Esophagus (tissue), 2 donors: ENCODE measurements around the gene NFIB. TPM values are rescaled to one million over a fixed set of nuclear protein-coding genes. Genes with fewer than 3 reads are reported as not detected.

Source experiments
- H3K27ac ChIP-seq, 2 donors: one replicate each; pipeline ENCODE4 v1.5.1; 2013; ENCODE audit warnings: low read depth in 2 of 2, mild to moderate bottlenecking in 2 of 2, inconsistent platforms in 1 of 2, low read length in 1 of 2, moderate library complexity in 1 of 2
- H3K27me3 ChIP-seq, 2 donors: one replicate each; pipeline ENCODE4 v1.6.1; 2013; ENCODE audit warnings: low read length in 2 of 2, control low read depth in 1 of 2, mild to moderate bottlenecking in 1 of 2; ENCODE audit not compliant: insufficient read depth in 2 of 2, control insufficient read depth in 1 of 2
- H3K36me3 ChIP-seq, 2 donors: one replicate each; pipeline ENCODE4 v1.6.1; 2013; ENCODE audit warnings: low read length in 1 of 2; ENCODE audit not compliant: control insufficient read depth in 2 of 2, insufficient read depth in 2 of 2
- H3K4me1 ChIP-seq, 2 donors: one replicate each; pipeline ENCODE4 v1.6.1; 2013; ENCODE audit warnings: low read length in 1 of 2; ENCODE audit not compliant: control insufficient read depth in 2 of 2, insufficient read depth in 2 of 2
- H3K4me3 ChIP-seq, 2 donors: one replicate each; pipeline ENCODE4 v1.5.1; 2013; ENCODE audit warnings: low read length in 2 of 2, mild to moderate bottlenecking in 2 of 2, low read depth in 1 of 2, moderate library complexity in 1 of 2
- H3K9me3 ChIP-seq, 2 donors: one replicate each; pipeline ENCODE4 v1.6.1; 2013; ENCODE audit warnings: mild to moderate bottlenecking in 2 of 2, low read depth in 1 of 2, low read length in 1 of 2, moderate library complexity in 1 of 2; ENCODE audit not compliant: control insufficient read depth in 2 of 2, insufficient read depth in 1 of 2
- WGBS, 2 donors: extraction: QIAGEN DNeasy Blood & Tissue Kit; methylation state at CpG; one replicate each; pipeline ENCODE4 v1.1.7; 2013; 5-methylcytosine and 5-hydroxymethylcytosine counted together
- polyA plus RNA-seq, 2 donors: library from polyadenylated mRNA; stranded (reverse); fragments of 200-250 nt; gene quantifications; one replicate each; pipeline ENCODE4 v1.2.3, GENCODE V29; 2013
- donor health status: healthy with polysubstance abuse.
- donor health status: Bipolar disorder and iron deficiency.

NFIB gene
- polyA plus RNA-seq, 2 donors, result 4.0 to 6.6 TPM

GRCh38 chr9:14057368-14058324 is 256.3 kb downstream of the NFIB start:
- WGBS, 2 donors, result 81% methylated on average over 13 of the region's 13 CpGs
- H3K4me1 ChIP-seq, result no peaks in the 10 kb centered on the region
- H3K27me3 ChIP-seq, result no peaks in the 10 kb centered on the region
- H3K36me3 ChIP-seq, result no peaks in the 10 kb centered on the region
- no peak overlapping the region for H3K27ac ChIP-seq
- H3K4me3 ChIP-seq, result no peak overlapping the region
- H3K9me3 ChIP-seq, result no peaks in the 10 kb centered on the region

GRCh38 chr9:14056316-14056861 is 257.6 kb downstream of the NFIB start:
- no peaks in the 10 kb centered on the region for H3K4me1 ChIP-seq

GRCh38 chr9:14054096-14054495 is 259.8 kb downstream of the NFIB start:
- Histone ChIP-seq H3K27ac (no peak overlapping the region), H3K27me3 (no peaks in the 10 kb centered on the region), H3K4me1 (no peaks in the 10 kb centered on the region), H3K36me3 (no peaks in the 10 kb centered on the region), H3K9me3 (no peaks in the 10 kb centered on the region), H3K4me3 (no peak overlapping the region)
- WGBS, 2 donors, result 52 to 75% methylated on average over 2 of the region's 2 CpGs

More at GRCh38 chr9:14056316-14056861, 257.6 kb downstream of the NFIB start:
- H3K27me3 ChIP-seq, result no peaks in the 10 kb centered on the region
- H3K9me3 ChIP-seq, result no peaks in the 10 kb centered on the region
- H3K27ac ChIP-seq, result no peak overlapping the region
- no peaks in the 10 kb centered on the region for H3K36me3 ChIP-seq
- 59% methylated on average over 3 of the region's 3 CpGs for WGBS, 2 donors
- no peak overlapping the region for H3K4me3 ChIP-seq

- H3K36me3 ChIP-seq, result no peaks in the 10 kb centered on the region
- H3K4me1 ChIP-seq, result no peaks in the 10 kb centered on the region
- no peak overlapping the region for H3K27ac ChIP-seq
- 59 to 69% methylated on average over 2 of the region's 2 CpGs for WGBS, 2 donors
- no peaks in the 10 kb centered on the region for H3K27me3 ChIP-seq
- no peak overlapping the region for H3K4me3 ChIP-seq
- H3K9me3 ChIP-seq, result no peaks in the 10 kb centered on the region
Observed at GRCh38 chr9:14052359-14052758, 261.6 kb downstream of the NFIB start.

- no peaks in the 10 kb centered on the region for H3K36me3 ChIP-seq
- H3K27ac ChIP-seq, result no peak overlapping the region
- no peak overlapping the region for H3K4me3 ChIP-seq
- H3K4me1 ChIP-seq, result no peaks in the 10 kb centered on the region
- no peaks in the 10 kb centered on the region for H3K27me3 ChIP-seq
- no peaks in the 10 kb centered on the region for H3K9me3 ChIP-seq
Observed at GRCh38 chr9:14051419-14051818, 262.5 kb downstream of the NFIB start.

- Histone ChIP-seq H3K4me1 (no peaks in the 10 kb centered on the region), H3K9me3 (no peaks in the 10 kb centered on the region), H3K36me3 (no peaks in the 10 kb centered on the region), H3K27me3 (peaks cover 0 to 2% of the 10 kb centered on the region in 2 donors), H3K27ac (no peak overlapping the region), H3K4me3 (no peak overlapping the region)
- 74 to 91% methylated on average over 1 of the region's 1 CpG for WGBS, 2 donors
Observed at GRCh38 chr9:14043483-14043882, 270.5 kb downstream of the NFIB start.

- H3K27ac ChIP-seq, result no peak overlapping the region
- H3K36me3 ChIP-seq, result no peaks in the 10 kb centered on the region
- H3K27me3 ChIP-seq, result peaks cover 0 to 2% of the 10 kb centered on the region in 2 donors
- 79 to 80% methylated on average over 4 of the region's 4 CpGs for WGBS, 2 donors
- no peaks in the 10 kb centered on the region for H3K9me3 ChIP-seq
- H3K4me3 ChIP-seq, result no peak overlapping the region
- H3K4me1 ChIP-seq, result no peaks in the 10 kb centered on the region
Observed at GRCh38 chr9:14037331-14037730, 276.6 kb downstream of the NFIB start.

GRCh38 chr9:14033067-14033466 is 280.9 kb downstream of the NFIB start:
- H3K9me3 ChIP-seq, result no peaks in the 10 kb centered on the region
- H3K4me1 ChIP-seq, result no peaks in the 10 kb centered on the region
- no peak overlapping the region for H3K27ac ChIP-seq
- WGBS, 2 donors, result 66 to 77% methylated on average over 3 of the region's 3 CpGs
- no peaks in the 10 kb centered on the region for H3K36me3 ChIP-seq
- no peak overlapping the region for H3K4me3 ChIP-seq
- no peaks in the 10 kb centered on the region for H3K27me3 ChIP-seq
